ENCODE data around the gene IDH3G.

IDH3G gene

DNA sequence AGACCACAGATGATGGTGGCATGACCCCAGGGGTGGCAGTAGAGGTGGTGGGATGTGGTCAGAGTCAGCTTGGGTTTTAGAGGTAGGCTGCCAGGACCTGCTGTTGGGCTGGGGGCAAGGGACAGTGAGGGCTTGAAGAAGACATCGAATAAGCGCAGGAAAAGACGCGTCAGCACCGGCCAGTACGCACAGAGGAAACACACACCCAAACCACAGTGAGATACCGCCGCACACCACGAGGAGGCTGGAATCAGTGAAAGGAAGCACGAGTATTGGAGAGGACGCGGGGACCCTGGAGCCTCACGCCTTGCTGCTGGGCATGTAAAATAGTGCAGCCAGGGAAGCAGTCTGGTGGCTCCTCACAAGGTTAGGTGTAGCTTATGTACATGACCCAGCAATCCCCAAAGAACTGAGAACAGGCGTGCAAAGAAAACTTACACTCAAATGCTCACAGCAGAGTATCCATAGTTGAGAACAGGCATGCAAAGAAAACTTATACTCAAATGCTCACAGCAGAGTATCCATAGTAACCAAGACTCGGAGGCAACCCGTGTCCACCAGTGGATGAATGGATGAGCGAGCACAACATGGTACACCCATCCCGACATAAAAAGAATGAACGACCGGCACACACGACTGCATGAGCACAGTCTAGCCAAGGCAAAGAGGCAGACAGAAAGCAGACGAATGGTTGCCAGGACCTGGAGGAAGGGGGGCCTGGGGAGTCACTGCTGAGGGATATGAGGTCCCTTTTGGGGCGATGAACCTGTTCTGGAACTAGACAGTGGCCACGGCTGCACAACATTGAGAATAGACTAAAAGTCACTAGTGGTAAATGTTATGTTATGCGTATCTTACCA lies 22.9 kb upstream of the IDH3G start:
- no peak for DNase-seq (ENCODE audit: low spot score)

DNA sequence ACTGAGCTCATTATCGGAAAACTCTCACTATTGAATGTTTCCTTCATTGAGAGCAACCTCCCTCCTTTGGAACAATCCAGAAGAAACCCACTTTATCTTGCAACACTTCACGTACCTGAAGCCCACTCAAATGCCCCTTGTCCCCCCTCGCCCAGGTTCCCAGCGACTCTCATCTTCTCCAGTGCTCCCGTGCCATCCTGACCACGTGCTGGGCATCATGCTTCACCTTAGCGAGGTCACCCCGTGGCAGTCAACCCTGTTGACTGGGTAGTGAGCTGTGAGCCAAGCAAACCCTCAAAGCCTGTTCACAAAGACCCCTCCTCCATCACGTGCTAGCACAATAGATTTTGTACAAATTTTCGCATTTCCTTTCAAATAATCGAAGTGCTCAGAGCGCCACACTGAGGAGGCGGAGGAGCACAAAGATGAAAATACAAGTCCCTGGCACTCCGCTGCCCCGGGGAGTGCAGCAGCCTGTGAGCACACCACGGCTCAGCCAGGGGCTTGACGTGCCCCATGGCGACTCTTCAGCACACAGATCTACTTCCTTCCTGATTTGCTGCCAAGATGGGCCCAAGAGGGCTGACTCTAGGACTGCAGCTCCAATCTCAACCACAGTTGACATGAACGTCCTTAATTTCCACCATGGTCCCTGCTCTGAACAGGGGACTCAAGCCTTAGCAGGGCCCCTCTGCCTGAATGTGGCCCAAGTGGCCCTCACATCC lies 20.6 kb upstream of the IDH3G start:
- DNase-seq (ENCODE audit: low spot score), result no peak

GRCh38 chrX:153813161-153813560 lies 19.0 kb upstream of the IDH3G start:
- no peak for DNase-seq (ENCODE audit: low spot score)

DNA sequence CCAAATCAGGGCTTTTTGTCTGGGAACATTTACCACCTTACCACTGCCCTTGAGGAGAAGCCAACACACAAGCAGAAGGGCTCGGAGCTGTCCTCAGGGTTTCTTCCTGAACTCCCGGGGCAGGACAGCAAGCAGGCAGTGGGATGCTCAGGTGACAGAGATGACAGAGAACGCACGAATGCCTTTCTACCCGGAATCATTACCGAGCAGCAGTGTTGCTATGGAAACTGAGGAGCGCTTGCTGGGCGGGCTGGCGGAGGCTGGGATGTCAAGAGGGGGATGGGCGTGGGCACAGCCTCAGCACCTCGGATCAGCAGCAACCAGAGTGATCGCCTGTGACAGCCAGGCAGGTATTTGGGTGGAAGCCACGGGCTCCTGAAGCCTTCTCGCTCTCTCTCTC lies 18.0 kb upstream of the IDH3G start:
- DNase-seq (ENCODE audit: low spot score), result no peak

DNA sequence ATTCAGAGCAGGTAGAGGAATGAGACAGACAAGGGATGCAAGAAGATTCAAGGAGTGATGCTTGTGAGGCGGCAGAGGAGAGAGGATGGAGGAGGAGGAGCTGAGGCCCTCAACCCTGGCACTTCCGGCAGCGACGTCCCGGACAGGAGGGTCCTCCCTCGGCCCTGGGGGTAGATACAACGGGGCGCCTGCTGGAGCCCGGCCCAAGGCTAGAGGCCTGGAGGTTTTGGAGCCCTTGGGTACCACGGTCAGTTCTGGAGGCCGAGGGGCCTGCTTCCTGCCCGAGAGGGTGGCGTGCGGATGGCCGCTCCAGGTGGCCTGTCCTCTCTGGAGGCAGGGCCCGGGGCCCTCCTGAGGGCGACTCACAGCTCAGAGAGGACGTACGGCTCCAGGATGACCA lies 13.8 kb upstream of the IDH3G start:
- DNase-seq (ENCODE audit: low spot score), result no peak

DNA sequence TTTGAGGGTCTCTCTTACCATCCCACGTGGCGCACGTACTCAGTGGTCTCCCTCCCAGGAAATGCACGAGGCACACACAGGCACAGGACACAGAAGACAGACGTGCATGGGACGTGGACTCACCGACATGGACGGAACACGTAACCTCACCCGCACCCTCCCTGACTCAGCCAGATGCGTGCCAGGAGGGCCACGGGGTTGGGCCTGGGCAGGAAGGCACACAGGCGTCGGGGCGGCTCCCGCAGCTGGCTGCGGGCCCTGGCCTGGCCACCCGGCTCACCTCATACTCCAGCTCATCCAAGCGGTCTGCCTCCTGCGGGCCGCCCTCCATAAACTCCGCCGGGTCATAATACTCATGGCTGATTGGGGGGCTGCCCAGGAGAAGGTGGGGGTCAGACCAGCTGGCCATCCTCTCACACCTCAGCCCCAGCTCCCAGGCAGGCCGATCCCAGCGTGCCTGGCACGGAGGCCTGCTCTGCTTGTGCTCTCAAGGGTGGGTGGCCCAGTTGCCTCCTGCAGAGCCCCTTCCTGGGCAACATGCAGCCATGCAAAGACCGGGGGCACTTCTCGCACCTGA lies 12.9 kb upstream of the IDH3G start:
- DNase-seq (ENCODE audit: low spot score), result no peak

DNA sequence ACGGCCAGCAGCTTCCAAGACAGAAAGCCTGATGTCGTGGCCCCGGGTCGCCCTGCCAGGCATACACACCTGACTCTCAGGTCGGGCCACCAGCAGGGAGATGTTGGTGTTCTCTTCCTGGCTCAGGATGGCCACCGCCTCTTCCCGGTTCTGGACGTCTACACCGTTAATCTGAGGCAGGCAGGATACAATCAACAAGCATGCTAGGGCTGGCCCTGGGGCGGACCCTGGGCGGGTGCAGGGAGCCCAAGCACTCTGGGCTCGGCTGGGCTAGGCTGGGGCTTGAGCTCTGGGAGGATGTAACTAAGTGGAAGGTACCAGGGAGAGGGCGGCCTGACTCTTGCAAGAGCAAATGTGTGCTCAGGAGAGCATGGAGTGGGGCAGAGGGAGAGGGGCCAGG lies 11.3 kb upstream of the IDH3G start:
- DNase-seq (ENCODE audit: low spot score), result no peak

- DNase-seq (ENCODE audit: low spot score), result no peak
Measured at GRCh38 chrX:153804621-153805020, 10.4 kb upstream of the IDH3G start.

DNA sequence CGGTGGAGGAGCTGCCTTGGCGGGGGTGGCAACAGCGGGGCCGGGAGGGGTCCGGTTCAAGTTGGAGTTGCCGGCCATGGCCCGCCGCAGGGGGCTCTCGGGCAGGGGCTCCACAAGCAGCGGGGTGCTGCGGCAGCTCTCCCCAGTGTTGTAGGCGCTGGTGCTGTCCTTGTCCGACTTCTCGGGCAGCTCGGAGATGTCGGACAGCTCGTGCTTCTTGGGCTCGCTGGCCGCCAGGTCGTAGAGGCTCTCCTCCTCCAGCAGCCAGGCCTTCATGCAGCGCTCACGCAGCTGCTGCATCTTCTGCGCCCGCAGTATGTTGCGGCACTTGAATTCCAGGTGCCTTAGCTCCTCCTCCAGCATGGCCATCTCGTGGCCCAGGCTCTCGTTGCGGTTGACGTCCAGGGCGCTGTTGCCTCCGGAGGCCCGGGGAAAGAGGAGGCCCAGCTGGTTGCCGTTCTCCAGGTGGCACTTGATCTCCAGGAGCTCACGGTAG lies 10.0 kb upstream of the IDH3G start:
- DNase-seq (ENCODE audit: low spot score), result no peak

DNA sequence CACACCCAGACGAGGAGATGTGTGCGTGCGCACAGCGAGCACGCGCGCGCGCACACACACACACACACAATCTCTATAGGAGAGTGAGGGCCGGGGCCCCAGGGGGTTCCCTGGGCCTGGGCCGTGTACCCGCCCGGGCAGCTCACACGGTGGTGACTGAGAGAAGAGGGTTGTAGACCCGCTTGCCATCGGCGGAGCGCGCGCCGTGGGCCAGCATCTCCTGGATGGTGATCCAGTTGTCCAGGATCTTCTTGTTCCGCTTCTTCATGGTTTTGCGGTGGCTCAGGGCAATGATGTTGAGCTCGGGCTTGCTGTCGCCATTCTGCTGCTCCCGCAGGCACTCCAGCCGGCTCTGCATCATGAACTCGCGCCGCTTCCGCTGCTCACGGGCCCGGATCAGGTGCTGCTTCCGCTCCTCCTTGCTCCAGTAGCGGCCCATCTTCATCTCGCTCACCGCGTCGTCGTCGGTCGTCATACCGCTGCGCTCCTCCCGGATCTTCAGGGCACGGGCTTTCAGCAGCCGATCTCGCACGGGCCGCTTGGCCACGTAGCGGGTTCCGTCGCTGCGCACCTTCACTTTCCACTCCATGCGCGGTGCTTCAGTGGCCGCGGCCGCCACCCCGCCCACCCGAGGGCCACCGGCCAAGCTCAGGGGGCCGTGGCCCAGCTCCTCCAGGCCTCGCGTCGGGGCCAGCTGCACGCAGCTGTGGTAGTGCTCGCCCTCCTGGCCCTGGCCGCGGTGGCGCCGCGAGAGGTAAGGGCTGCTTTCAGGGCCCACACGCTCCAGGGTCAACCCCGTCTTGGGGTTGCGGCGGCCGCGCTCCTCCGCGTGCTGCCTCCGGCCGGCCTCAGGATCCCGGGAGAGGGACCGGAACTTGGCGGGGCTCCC lies 9.3 kb upstream of the IDH3G start:
- DNase-seq (ENCODE audit: low spot score), result no peak

GRCh38 chrX:153802513-153803045 lies 8.4 kb upstream of the IDH3G start:
- DNase-seq (ENCODE audit: low spot score), result no peak

DNA sequence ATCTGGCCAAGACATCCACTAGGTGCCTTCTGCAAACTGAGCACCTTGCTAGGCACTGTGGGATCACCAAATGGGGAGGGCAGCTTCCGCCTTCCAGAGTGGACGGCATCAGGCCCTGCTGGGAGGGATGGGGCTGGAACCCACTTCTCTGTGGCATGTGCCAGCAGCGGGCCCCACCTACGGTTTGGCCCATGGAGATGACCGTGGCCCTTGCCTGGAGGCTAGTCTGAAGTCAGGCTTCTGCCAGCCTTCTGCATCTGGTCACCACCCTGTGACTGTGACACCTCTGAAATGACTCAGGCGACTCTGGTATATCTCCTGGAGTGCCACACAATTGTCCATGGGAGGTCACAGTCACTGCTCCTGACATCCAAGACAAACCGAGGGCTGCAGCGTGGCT lies 7.5 kb upstream of the IDH3G start:
- no peak for DNase-seq (ENCODE audit: low spot score)

- DNase-seq (ENCODE audit: low spot score), result no peak
Measured at GRCh38 chrX:153800746-153801145, 6.6 kb upstream of the IDH3G start.

- DNase-seq (ENCODE audit: low spot score), result no peak
Measured at GRCh38 chrX:153800177-153800722, 6.1 kb upstream of the IDH3G start.

- no peak for DNase-seq (ENCODE audit: low spot score)
Measured at GRCh38 chrX:153799326-153799725, 5.2 kb upstream of the IDH3G start.

DNA sequence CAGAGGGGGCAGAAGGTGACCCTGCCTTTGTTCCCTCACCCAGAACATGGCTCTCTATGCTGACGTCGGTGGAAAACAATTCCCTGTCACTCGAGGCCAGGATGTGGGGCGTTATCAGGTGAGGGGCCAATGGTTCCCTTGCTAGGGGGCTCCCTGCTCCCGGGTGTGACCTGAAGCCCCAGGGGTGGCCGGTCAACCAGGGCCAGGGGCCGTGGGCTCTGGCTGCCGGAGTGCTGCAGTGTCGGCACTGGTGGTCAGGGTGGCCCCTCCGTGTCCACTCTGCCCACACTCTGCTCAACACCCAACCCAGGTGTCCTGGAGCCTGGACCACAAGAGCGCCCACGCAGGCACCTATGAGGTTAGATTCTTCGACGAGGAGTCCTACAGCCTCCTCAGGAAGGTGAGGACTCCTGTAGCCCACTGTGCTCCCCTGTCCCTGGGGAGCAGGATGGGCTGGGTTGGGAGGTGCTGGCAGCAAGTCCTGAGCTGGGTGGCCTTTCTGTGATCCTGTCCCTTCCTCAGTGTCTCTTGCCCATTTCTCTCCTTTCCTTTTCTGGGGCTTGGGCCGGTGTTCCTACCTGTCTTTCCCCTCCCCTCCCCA lies 3.3 kb upstream of the IDH3G start:
- DNase-seq (ENCODE audit: low spot score), result no peak

- no peak for DNase-seq (ENCODE audit: low spot score)
Measured at GRCh38 chrX:153794897-153795816, 982 bp upstream of the IDH3G start.

DNA sequence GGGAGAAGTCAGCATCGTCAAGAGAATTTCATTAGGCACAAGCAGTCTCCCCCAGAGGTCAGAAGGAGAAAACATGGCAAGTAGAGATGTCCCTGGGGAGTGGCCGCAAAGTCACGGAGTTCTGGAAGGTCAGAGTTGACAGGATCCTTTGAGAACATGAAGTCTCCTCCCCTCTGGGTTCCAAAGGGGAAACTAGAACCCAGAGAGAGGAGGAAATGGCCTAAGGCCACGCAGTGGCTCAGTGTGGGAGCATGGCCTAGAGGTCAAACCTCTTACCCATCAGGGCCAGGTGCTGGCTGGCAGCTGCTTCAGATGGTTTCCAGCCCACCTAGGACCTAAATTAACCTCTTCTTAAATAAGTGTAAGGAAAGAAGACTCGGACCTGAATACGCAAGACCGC lies 884 bp downstream of the IDH3G start:
- no peak for DNase-seq (ENCODE audit: low spot score)

DNA sequence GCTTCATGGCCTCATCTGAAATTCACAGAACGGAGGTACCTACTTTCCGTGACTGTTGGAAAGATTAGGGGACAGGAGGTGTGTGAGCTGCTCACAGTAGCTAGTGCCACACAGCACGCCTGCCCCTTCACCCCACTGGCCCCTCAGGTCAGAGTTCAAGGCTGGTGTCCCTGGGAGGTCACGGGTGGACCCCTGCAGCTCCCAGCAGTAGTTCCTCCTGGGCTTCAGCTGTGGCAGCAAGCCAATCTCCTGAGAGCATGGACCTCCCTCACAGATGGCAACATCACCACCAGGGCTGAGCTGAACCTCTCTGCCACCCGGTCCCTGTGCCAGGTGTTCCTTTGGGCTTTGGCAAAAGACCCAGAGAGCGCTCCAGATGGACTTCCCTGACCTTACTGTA lies 1.8 kb downstream of the IDH3G start:
- no peak for DNase-seq (ENCODE audit: low spot score)

Data from hematopoietic multipotent progenitor cell treated with erythropoietin and hydrocortisone succinate and interleukin-3 and kit ligand, for 17 days (in vitro differentiated cells).